ENCODE data around the gene SUGCT.
A peak's percentile ranks its signal among the peaks of the same experiment; 100 is the strongest.

SUGCT gene

DNA sequence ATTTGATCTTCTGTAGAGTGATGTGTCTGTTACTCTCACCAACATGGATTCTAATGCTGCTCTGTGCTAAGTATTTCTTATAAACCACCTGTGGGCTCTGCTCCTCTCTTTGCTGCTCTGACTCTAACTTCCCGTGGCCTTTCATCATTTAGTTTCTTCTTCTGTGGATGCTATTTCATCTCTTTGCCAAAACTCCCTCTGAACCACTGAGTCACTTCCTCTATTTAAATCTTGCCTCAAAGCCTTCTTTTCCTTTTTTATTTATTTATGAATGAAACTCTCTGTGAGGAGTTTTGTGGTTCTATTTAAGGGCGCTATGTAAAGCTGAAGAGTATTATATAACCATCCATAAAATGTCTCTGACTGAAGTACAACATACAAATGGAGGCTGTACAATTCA, 538.5 kb downstream of the SUGCT start:
- no peak for DNase-seq (ENCODE audit: low read depth in 1 of 2, low spot score in 1 of 2)
- TF ChIP-seq, protein P1, sequence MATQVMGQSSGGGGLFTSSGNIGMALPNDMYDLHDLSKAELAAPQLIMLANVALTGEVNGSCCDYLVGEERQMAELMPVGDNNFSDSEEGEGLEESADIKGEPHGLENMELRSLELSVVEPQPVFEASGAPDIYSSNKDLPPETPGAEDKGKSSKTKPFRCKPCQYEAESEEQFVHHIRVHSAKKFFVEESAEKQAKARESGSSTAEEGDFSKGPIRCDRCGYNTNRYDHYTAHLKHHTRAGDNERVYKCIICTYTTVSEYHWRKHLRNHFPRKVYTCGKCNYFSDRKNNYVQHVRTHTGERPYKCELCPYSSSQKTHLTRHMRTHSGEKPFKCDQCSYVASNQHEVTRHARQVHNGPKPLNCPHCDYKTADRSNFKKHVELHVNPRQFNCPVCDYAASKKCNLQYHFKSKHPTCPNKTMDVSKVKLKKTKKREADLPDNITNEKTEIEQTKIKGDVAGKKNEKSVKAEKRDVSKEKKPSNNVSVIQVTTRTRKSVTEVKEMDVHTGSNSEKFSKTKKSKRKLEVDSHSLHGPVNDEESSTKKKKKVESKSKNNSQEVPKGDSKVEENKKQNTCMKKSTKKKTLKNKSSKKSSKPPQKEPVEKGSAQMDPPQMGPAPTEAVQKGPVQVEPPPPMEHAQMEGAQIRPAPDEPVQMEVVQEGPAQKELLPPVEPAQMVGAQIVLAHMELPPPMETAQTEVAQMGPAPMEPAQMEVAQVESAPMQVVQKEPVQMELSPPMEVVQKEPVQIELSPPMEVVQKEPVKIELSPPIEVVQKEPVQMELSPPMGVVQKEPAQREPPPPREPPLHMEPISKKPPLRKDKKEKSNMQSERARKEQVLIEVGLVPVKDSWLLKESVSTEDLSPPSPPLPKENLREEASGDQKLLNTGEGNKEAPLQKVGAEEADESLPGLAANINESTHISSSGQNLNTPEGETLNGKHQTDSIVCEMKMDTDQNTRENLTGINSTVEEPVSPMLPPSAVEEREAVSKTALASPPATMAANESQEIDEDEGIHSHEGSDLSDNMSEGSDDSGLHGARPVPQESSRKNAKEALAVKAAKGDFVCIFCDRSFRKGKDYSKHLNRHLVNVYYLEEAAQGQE (IDR thresholded peaks at IDR 0.05; ENCODE audit: insufficient replicate concordance, low read depth): no peak
- TF ChIP-seq POLR2AphosphoS5 (IDR thresholded peaks at IDR 0.05; ENCODE audit: low read depth) (no peak), SPI1 (IDR thresholded peaks at IDR 0.05; ENCODE audit: borderline replicate concordance, low read depth) (peak; percentile 81), CTCF (IDR thresholded peaks at IDR 0.05; ENCODE audit: insufficient read depth, low read length) (no peak), GABPA (IDR thresholded peaks at IDR 0.05; ENCODE audit: low read depth) (no peak)
- Histone ChIP-seq H3K27ac (replicated peaks) (no peak overlapping the region), H3K27me3 (ENCODE audit: insufficient read depth, poor library complexity, severe bottlenecking) (no peaks in the 10 kb centered on the region), H3K4me3 (replicated peaks; ENCODE audit: insufficient read depth, low read length) (no peak overlapping the region)

GRCh38 chr7:40674316-40674715, 539.5 kb downstream of the SUGCT start:
- no peak overlapping the region for H3K27ac ChIP-seq (replicated peaks)
- H3K27me3 ChIP-seq (ENCODE audit: insufficient read depth, poor library complexity, severe bottlenecking): no peaks in the 10 kb centered on the region
- H3K4me3 ChIP-seq (replicated peaks; ENCODE audit: insufficient read depth, low read length): no peak overlapping the region
- DNase-seq (ENCODE audit: low read depth in 1 of 2, low spot score in 1 of 2): no peak
- TF ChIP-seq, protein P1 (IDR thresholded peaks at IDR 0.05; ENCODE audit: insufficient replicate concordance, low read depth): no peak
- TF ChIP-seq GABPA (IDR thresholded peaks at IDR 0.05; ENCODE audit: low read depth): no peak
- TF ChIP-seq CTCF (IDR thresholded peaks at IDR 0.05; ENCODE audit: insufficient read depth, low read length): no peak
- no peak for TF ChIP-seq POLR2AphosphoS5 (IDR thresholded peaks at IDR 0.05; ENCODE audit: low read depth)
- TF ChIP-seq SPI1 (IDR thresholded peaks at IDR 0.05; ENCODE audit: borderline replicate concordance, low read depth): no peak

DNA sequence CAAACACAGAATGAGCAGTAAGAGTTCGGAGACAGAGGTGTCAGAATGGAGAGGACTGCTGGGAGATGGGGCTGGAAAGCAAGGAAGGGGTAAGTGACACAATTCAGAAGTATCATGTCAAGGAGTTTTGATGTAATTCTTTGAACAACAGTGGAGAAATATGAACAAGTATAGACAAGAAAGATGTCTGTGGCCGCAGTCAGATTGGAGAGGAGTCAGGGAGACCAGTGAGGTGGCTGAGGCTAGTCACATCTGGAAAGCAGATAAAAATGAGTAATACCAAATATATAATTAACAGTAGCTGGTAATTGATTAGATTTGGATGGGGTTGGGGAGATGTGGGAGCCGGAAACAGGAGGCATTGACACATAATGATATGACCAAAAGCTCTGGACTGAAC, 540.9 kb downstream of the SUGCT start:
- TF ChIP-seq, protein P1 (IDR thresholded peaks at IDR 0.05; ENCODE audit: insufficient replicate concordance, low read depth): no peak
- TF ChIP-seq SPI1 (IDR thresholded peaks at IDR 0.05; ENCODE audit: borderline replicate concordance, low read depth) (no peak), GABPA (IDR thresholded peaks at IDR 0.05; ENCODE audit: low read depth) (no peak), POLR2AphosphoS5 (IDR thresholded peaks at IDR 0.05; ENCODE audit: low read depth) (no peak), CTCF (IDR thresholded peaks at IDR 0.05; ENCODE audit: insufficient read depth, low read length) (no peak)
- no peaks in the 10 kb centered on the region for H3K27me3 ChIP-seq (ENCODE audit: insufficient read depth, poor library complexity, severe bottlenecking)
- no peak for DNase-seq (ENCODE audit: low read depth in 1 of 2, low spot score in 1 of 2)
- no peak overlapping the region for H3K4me3 ChIP-seq (replicated peaks; ENCODE audit: insufficient read depth, low read length)
- no peak overlapping the region for H3K27ac ChIP-seq (replicated peaks)
